HG03060 (cell line): Measurements from ENCODE around the gene KIAA1586.
"Not testable (repeated sequence)": the region's sequence is repeated elsewhere in the genome, so short reads cannot be mapped to it uniquely, and the experiment has no call there.

Source experiments
- ATAC-seq: cut with Tn5 transposase; IDR thresholded peaks from one replicate; pipeline ENCODE4 v1.9.1; 2021; ENCODE audit warnings: low read depth, moderate number of reproducible peaks; ENCODE audit not compliant: unreplicated experiment

The KIAA1586 gene

GRCh38 chr6:57046332-57047256, at the start of gene KIAA1586:
Gene KIAA1586 (plus strand): TSS chr6:57046693. CDS start chr6:57046756, 63 bp downstream.
- peak; percentile 87 for ATAC-seq

- no peak for ATAC-seq
These were observed 47.4 kb upstream of the KIAA1586 start for GRCh38 chr6:56999049-56999448.

- not testable (repeated sequence) for ATAC-seq
These were observed 46.7 kb upstream of the KIAA1586 start for GRCh38 chr6:56999748-57000147.

GRCh38 chr6:57002197-57002596, 44.3 kb upstream of the KIAA1586 start:
- no peak for ATAC-seq

GRCh38 chr6:57004292-57004691, 42.2 kb upstream of the KIAA1586 start:
- no peak for ATAC-seq

GRCh38 chr6:57006101-57006500, 40.4 kb upstream of the KIAA1586 start:
- no peak for ATAC-seq

- not testable (repeated sequence) for ATAC-seq
These were observed 38.4 kb upstream of the KIAA1586 start for GRCh38 chr6:57008069-57008468.

GRCh38 chr6:57013521-57013926, 33.0 kb upstream of the KIAA1586 start:
- no peak for ATAC-seq

GRCh38 chr6:57017069-57017468, 29.4 kb upstream of the KIAA1586 start:
- ATAC-seq = no peak

GRCh38 chr6:57017841-57018240, 28.7 kb upstream of the KIAA1586 start:
- ATAC-seq = no peak

GRCh38 chr6:57019434-57019833, 27.1 kb upstream of the KIAA1586 start:
- ATAC-seq = no peak

- no peak for ATAC-seq
These were observed 25.3 kb upstream of the KIAA1586 start for GRCh38 chr6:57021086-57021720.

- ATAC-seq = no peak
These were observed 22.2 kb upstream of the KIAA1586 start for GRCh38 chr6:57024321-57024720.

GRCh38 chr6:57024775-57025174, 21.7 kb upstream of the KIAA1586 start:
- no peak for ATAC-seq

- no peak for ATAC-seq
These were observed 20.5 kb upstream of the KIAA1586 start for GRCh38 chr6:57026001-57026400.

GRCh38 chr6:57027301-57027700, 19.2 kb upstream of the KIAA1586 start:
- no peak for ATAC-seq

- no peak for ATAC-seq
These were observed 17.3 kb upstream of the KIAA1586 start for GRCh38 chr6:57029213-57029612.

GRCh38 chr6:57033228-57033627, 13.3 kb upstream of the KIAA1586 start:
- ATAC-seq = no peak

- no peak for ATAC-seq
These were observed 10.9 kb upstream of the KIAA1586 start for GRCh38 chr6:57035549-57035948.

GRCh38 chr6:57038906-57039305, 7.6 kb upstream of the KIAA1586 start:
- no peak for ATAC-seq

GRCh38 chr6:57040011-57040410, 6.5 kb upstream of the KIAA1586 start:
- ATAC-seq = no peak

- ATAC-seq = not testable (repeated sequence)
These were observed 2.4 kb upstream of the KIAA1586 start for GRCh38 chr6:57044061-57044460.
